ENCODE results near the gene AMZ1.

The AMZ1 gene

GRCh38 chr7:2754086-2754485 lies 66.1 kb downstream of the AMZ1 start:
- no peak for DNase-seq (ENCODE audit: low spot score)

GRCh38 chr7:2754912-2755311 lies 66.9 kb downstream of the AMZ1 start:
- no peak for DNase-seq (ENCODE audit: low spot score)

DNA sequence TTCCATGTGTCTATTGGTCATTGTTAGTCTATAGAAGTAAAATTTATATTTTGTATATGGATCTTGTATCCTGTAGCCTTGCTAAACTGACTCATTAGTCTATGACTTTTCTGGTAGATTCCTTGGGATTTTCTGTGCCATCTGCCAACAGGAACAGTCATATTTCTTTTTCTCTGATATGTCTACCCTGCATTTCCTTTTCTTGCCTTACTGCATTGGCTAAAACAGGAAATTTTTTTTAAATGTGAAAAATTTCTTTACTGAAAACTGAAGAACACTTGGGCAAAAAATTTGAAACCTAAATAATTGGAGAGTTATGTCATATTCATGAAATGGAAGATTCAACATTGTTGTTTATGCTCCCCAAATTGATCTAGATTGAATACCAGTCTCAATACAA lies 67.5 kb downstream of the AMZ1 start:
- DNase-seq (ENCODE audit: low spot score), result no peak

- DNase-seq (ENCODE audit: low spot score), result peak; percentile 82
Measured at GRCh38 chr7:2757361-2757903, 69.4 kb downstream of the AMZ1 start.

DNA sequence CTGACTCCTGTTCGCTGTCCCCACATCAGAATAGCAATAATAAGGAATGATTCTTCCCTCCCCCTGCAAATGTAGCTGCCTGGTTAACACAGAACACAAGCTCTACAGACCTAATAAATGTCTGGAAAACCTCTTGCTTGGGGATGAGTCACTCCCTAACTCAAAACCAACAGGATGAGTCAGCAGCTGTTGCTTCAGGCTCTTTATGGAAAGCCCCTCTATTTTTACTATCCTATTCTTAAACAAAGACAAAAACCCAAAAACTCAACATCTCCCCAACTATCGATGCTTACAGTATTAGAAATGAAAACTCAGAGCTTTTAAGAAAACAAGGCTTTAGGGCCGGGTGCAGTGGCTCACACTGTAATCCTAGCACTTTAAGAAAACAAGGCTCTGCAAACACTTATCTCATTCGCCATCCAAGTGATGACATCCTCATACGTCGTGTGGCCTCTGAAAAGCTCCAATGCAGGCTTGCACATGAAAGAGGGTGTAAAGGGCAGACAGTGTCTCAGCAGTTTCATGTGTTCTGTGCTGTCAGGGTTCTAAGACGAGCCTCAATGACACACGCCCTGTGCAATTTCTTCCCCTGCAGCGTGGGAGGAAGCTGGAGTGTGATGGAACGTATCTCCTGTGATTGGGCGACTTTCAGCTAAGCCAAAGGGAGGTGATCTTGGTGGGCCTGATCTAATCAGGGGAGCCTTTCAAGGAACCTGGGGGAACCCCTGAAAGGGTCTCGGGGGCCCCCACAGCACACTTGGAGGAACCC lies 70.1 kb downstream of the AMZ1 start:
- DNase-seq (ENCODE audit: low spot score), result no peak

- no peak for DNase-seq (ENCODE audit: low spot score)
Measured at GRCh38 chr7:2758673-2759616, 70.9 kb downstream of the AMZ1 start.

DNA sequence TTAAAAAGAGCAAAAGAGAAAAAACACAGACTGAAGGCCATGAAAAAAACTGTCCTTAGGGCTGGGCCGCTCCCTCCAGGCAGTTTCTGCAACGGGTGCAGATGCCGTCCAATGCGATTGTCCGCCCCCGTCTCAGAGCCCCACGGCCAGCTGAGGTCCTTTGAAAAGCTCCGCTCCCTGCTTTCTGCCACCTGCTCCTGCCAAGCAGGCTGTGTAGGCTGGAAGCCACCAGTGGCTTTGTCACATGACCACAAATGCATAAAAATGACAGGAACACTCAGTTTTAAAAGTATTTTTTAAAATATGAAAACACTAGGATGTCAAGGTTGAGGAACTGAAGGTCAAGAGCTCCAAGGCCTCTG lies 71.7 kb downstream of the AMZ1 start:
- DNase-seq (ENCODE audit: low spot score), result peak; percentile 46

GRCh38 chr7:2760098-2760889 lies 72.3 kb downstream of the AMZ1 start:
- peak; percentile 42 for DNase-seq (ENCODE audit: low spot score)

GRCh38 chr7:2761131-2761624 lies 73.2 kb downstream of the AMZ1 start:
- no peak for DNase-seq (ENCODE audit: low spot score)

GRCh38 chr7:2761801-2762497 lies 73.9 kb downstream of the AMZ1 start:
- DNase-seq (ENCODE audit: low spot score), result no peak

- DNase-seq (ENCODE audit: low spot score), result no peak
Measured at GRCh38 chr7:2763597-2763996, 75.6 kb downstream of the AMZ1 start.

DNA sequence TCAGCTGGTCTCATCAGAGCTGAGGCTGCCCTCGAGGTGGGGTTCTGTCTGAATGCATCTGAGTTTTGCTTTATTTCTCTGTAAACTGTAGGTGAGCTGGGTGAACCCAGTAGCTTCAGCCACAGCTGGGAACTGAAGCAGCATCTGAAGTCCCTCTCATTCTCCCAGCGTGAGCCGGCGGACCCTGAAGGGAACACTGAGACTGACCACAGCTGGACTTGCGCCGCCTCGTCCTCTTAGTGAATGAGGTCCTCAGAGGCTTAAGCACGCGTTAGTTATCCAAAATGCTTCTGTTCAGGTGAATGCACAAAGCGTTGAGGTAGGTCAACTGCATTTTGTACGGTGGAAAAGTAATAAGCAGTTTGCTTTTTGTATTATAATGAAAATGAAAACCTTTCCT lies 76.6 kb downstream of the AMZ1 start:
- no peak for DNase-seq (ENCODE audit: low spot score)

Data from cerebellar cortex (tissue), 1 donor.